ENCODE measurements around the gene ZNF281.
"Not testable (repeated sequence)": the region's sequence is repeated elsewhere in the genome, so short reads cannot be mapped to it uniquely, and the experiment has no call there.

Gene ZNF281

GRCh38 chr1:200363264-200363933 lies 46.4 kb downstream of the ZNF281 start:
- no peak for DNase-seq

- no peak for DNase-seq
Measured at GRCh38 chr1:200362421-200362820, 47.4 kb downstream of the ZNF281 start.

GRCh38 chr1:200359610-200360163 lies 50.1 kb downstream of the ZNF281 start:
- no peak for DNase-seq

- DNase-seq = not testable (repeated sequence)
Measured at GRCh38 chr1:200357925-200358324, 51.9 kb downstream of the ZNF281 start.

GRCh38 chr1:200355801-200356200 lies 54.0 kb downstream of the ZNF281 start:
- no peak for DNase-seq
